HG02884 (cell line): ENCODE measurements around the gene SPATA12.

Experiments used
- ATAC-seq: cut with Tn5 transposase; IDR thresholded peaks from one replicate; pipeline ENCODE4 v1.9.1; 2021; ENCODE audit warnings: mild to moderate bottlenecking, moderate library complexity; ENCODE audit not compliant: unreplicated experiment

SPATA12 gene

DNA sequence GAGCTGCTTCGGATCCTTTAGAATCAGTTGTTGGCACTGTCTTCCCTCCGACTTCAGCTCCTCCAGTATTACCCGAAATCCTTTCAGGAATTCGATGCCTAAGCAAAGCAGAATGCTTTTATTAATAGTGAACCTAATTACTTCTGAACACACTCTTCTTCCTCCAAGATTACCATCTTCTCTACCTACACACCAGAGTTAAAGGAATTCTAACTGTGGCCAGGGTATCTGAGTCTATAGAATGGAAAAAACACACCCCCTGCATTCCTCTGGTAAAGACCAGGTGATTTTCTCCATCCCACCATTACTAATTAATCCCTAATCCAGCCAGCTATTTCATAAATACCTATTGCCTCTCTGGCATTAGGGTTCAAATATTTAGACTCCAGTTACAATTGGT lies 49.8 kb downstream of the SPATA12 start:
- ATAC-seq: no peak

DNA sequence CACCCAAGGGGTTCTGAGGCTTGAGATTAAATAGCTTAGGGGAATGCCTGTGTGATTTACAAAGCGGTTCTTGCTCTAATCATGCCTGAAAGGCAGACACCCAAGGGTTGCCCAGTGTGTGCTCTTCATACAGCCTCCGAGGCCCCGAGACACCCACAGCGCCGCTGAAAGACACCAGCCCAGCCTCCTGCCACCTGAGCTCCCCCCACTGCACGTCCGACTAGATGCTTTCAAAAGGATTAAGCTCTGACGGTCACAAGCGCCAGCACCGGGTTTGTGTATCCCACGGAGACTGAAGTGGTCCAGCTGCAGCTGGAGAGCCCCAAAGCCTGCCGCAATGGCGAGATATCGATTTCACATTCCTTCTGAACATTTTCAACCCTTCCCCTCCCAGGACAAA lies 50.3 kb downstream of the SPATA12 start:
- no peak for ATAC-seq

DNA sequence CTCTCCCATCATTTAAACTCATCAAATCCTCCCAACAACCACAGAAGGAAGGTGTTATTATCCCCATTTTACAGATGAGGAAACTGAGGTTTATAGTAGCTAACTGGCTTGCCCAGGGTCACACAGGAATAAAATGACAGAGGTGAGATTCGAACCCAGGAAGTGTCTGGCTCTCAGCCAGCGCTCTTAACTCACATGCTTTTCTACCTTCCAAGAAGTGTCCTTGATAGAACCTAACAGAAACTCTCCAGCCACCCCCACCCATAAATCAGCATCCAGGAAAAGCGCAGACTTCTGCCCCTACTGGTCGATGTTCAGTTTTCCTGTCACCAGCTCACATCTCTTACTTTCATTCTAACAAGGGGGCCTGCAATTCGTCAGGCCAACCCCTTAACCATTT lies 51.7 kb downstream of the SPATA12 start:
- ATAC-seq: no peak

DNA sequence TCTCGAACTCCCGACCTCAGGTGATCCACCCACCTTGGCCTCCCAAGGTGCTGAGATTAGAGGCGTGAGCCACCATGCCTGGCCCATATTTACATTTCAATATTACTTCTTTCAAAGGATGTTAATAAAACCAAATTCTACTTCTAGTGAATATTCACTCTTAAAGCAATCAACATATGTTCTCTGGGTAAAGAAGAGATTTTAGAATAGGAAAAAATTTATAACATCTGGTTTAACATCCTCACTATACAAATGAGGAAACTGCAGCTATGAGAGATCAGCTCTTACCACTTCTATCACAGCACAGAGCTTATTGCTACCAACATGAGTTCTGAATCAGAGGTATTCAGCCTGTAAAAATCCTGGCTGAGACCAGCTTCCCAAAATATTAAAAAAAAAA lies 56.0 kb downstream of the SPATA12 start:
- no peak for ATAC-seq

DNA sequence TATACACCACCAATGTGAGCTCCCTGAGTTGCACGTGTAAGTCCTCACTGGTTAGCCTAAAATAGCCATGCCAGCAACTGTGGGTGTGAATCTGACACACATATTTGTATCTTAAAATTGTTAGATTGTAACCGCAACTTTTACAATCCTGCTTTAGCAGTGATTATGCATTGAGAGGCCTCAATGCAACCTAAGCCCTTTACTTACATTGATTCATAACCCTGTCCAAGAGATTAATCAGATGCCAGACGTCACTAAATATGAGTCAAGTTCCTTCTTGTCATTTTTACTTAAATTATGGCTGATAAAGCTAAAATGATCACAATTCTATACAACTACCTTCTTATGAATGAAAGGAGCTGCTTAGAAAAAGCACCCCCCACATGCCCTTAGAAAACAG lies 57.8 kb downstream of the SPATA12 start:
- ATAC-seq: no peak

DNA sequence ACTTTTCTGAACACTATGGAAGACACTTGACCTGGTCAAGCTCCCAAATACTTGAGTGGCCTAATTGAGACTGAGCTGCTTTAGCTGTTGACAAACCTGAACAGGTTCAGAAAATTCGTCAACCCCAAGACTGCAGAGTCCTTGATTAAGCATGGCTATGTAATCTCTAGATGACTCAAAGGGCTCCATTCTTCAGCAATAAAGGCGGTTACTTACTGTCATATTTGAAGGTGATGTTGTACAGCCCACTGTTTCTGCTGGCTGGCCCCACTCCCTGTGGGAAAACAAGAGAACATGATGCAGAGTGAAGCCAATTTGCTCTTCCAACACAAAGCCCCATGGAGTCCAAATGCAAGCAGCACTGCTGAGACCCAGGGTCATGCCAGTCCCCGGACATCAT lies 59.6 kb downstream of the SPATA12 start:
- ATAC-seq: no peak

DNA sequence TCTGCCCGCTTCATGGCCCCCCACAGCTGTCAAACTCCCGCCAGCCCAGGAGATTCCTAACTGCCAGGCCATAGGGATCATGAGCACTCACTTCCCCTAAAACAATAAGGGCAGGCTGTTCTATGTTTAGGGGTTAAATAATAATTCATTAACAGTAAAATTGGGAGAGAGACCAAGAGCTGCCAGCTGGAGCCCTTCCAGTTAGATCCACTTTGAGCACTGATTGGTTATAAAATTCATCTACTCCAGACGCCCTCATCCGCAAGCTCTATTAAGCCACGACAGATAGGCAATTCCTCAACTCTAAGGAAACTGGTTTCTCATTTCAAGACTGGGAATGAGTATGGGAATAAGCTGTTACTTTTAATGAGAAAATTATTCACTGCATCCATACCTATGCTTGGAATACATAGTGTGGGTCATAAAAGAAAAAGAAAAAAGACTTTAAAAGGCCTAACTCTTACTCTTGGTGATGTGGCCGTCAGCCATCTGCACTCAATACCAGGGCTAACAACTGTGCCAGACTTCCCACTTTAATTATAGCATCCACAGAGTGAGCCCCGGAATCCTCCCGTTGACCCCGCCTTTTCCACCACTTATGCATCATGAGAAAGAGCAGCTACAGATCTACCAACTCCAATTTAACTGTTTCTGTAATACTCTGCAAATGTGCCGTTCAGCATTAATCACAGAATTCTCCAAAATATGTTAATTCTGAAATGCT lies 60.1 kb downstream of the SPATA12 start:
- ATAC-seq: no peak
